ENCODE results near the gene MAP3K7CL.

MAP3K7CL gene

GRCh38 chr21:29104239-29104708 lies 26.2 kb upstream of the MAP3K7CL start:
- H2AK5ac ChIP-seq (ENCODE audit: low read length): no peak overlapping the region

GRCh38 chr21:29105218-29105617 lies 25.2 kb upstream of the MAP3K7CL start:
- no peak overlapping the region for H3K27ac ChIP-seq (ENCODE audit: low read depth, low read length)

More at GRCh38 chr21:29104239-29104708, 26.2 kb upstream of the MAP3K7CL start:
- Histone ChIP-seq H3K27me3 (ENCODE audit: insufficient read depth, low read length, poor library complexity) (no peaks in the 10 kb centered on the region), H3K23ac (ENCODE audit: low read length) (no peak overlapping the region), H4K8ac (ENCODE audit: low read depth, low read length) (no peak overlapping the region), H3K56ac (ENCODE audit: low read length) (no peak overlapping the region), H3K9ac (ENCODE audit: low read length) (no peak overlapping the region), H3K4me2 (ENCODE audit: low read length) (no peak overlapping the region), H3K4me3 (ENCODE audit: low read length) (no peak overlapping the region), H4K5ac (ENCODE audit: low read length) (no peak overlapping the region), H2BK5ac (ENCODE audit: low read length) (no peak overlapping the region), H3K36me3 (ENCODE audit: control insufficient read depth, insufficient read depth, low read length) (no peaks in the 10 kb centered on the region), H3K79me2 (ENCODE audit: control insufficient read depth, insufficient read depth, low read length) (no peaks in the 10 kb centered on the region), H2BK15ac (replicated peaks; ENCODE audit: low read depth) (no peak overlapping the region), H3K4ac (ENCODE audit: low read depth, low read length) (no peak overlapping the region), H3K18ac (ENCODE audit: low read length) (no peak overlapping the region), H3K79me1 (ENCODE audit: low read length) (no peaks in the 10 kb centered on the region), H3K4me1 (ENCODE audit: control insufficient read depth, low read depth, low read length) (no peaks in the 10 kb centered on the region), H3K27ac (ENCODE audit: low read depth, low read length) (no peak overlapping the region), H2BK120ac (ENCODE audit: low read depth, low read length) (no peak overlapping the region)
- no CpG with 5 or more reads among the region's 7 CpGs for WGBS (ENCODE audit: extremely low coverage, insufficient coverage, low lambda C conversion rate)
- DNase-seq: no peak

GRCh38 chr21:29114765-29115500 lies 15.5 kb upstream of the MAP3K7CL start:
- H3K27ac ChIP-seq (ENCODE audit: low read depth, low read length): no peak overlapping the region
- DNase-seq: peak; percentile 75
- no peaks in the 10 kb centered on the region for H3K36me3 ChIP-seq (ENCODE audit: control insufficient read depth, insufficient read depth, low read length)
- no peaks in the 10 kb centered on the region for H3K27me3 ChIP-seq (ENCODE audit: insufficient read depth, low read length, poor library complexity)
- peaks cover 2% of the 10 kb centered on the region for H3K4me1 ChIP-seq (ENCODE audit: control insufficient read depth, low read depth, low read length)
- no peak overlapping the region for H2AK5ac ChIP-seq (ENCODE audit: low read length)
- no peak overlapping the region for H3K9ac ChIP-seq (ENCODE audit: low read length)
- no peak overlapping the region for H2BK5ac ChIP-seq (ENCODE audit: low read length)
- H2BK120ac ChIP-seq (ENCODE audit: low read depth, low read length): peak overlapping the region; percentile 29
- H3K23ac ChIP-seq (ENCODE audit: low read length): no peak overlapping the region
- H4K8ac ChIP-seq (ENCODE audit: low read depth, low read length): no peak overlapping the region
- H3K79me1 ChIP-seq (ENCODE audit: low read length): no peaks in the 10 kb centered on the region
- no peak overlapping the region for H4K5ac ChIP-seq (ENCODE audit: low read length)
- H3K79me2 ChIP-seq (ENCODE audit: control insufficient read depth, insufficient read depth, low read length): no peaks in the 10 kb centered on the region
- no peak overlapping the region for H3K4ac ChIP-seq (ENCODE audit: low read depth, low read length)
- no peak overlapping the region for H3K56ac ChIP-seq (ENCODE audit: low read length)
- H2BK15ac ChIP-seq (replicated peaks; ENCODE audit: low read depth): no peak overlapping the region
- no peak overlapping the region for H3K18ac ChIP-seq (ENCODE audit: low read length)
- no peak overlapping the region for H3K4me3 ChIP-seq (ENCODE audit: low read length)
- no CpG with 5 or more reads among the region's 5 CpGs for WGBS (ENCODE audit: extremely low coverage, insufficient coverage, low lambda C conversion rate)
- H3K4me2 ChIP-seq (ENCODE audit: low read length): no peak overlapping the region

More at GRCh38 chr21:29105218-29105617, 25.2 kb upstream of the MAP3K7CL start:
- Histone ChIP-seq H2BK120ac (ENCODE audit: low read depth, low read length) (no peak overlapping the region), H3K9ac (ENCODE audit: low read length) (no peak overlapping the region), H4K5ac (ENCODE audit: low read length) (no peak overlapping the region), H2BK15ac (replicated peaks; ENCODE audit: low read depth) (no peak overlapping the region), H4K8ac (ENCODE audit: low read depth, low read length) (no peak overlapping the region), H3K27me3 (ENCODE audit: insufficient read depth, low read length, poor library complexity) (no peaks in the 10 kb centered on the region), H3K4me3 (ENCODE audit: low read length) (no peak overlapping the region), H3K4ac (ENCODE audit: low read depth, low read length) (no peak overlapping the region), H3K79me2 (ENCODE audit: control insufficient read depth, insufficient read depth, low read length) (no peaks in the 10 kb centered on the region), H3K4me2 (ENCODE audit: low read length) (no peak overlapping the region), H3K4me1 (ENCODE audit: control insufficient read depth, low read depth, low read length) (no peaks in the 10 kb centered on the region), H2AK5ac (ENCODE audit: low read length) (no peak overlapping the region), H2BK5ac (ENCODE audit: low read length) (no peak overlapping the region), H3K18ac (ENCODE audit: low read length) (no peak overlapping the region), H3K36me3 (ENCODE audit: control insufficient read depth, insufficient read depth, low read length) (no peaks in the 10 kb centered on the region), H3K23ac (ENCODE audit: low read length) (no peak overlapping the region), H3K79me1 (ENCODE audit: low read length) (no peaks in the 10 kb centered on the region), H3K56ac (ENCODE audit: low read length) (no peak overlapping the region)
- peak; percentile 52 for DNase-seq
- no CpG with 5 or more reads among the region's 3 CpGs for WGBS (ENCODE audit: extremely low coverage, insufficient coverage, low lambda C conversion rate)

GRCh38 chr21:29115899-29116298 lies 14.5 kb upstream of the MAP3K7CL start:
- no peak for DNase-seq

GRCh38 chr21:29117372-29117955 lies 13.0 kb upstream of the MAP3K7CL start:
- DNase-seq: no peak
- H3K79me1 ChIP-seq (ENCODE audit: low read length): no peaks in the 10 kb centered on the region
- H3K36me3 ChIP-seq (ENCODE audit: control insufficient read depth, insufficient read depth, low read length): no peaks in the 10 kb centered on the region
- H3K27me3 ChIP-seq (ENCODE audit: insufficient read depth, low read length, poor library complexity): no peaks in the 10 kb centered on the region
- H3K18ac ChIP-seq (ENCODE audit: low read length): no peak overlapping the region
- no peak overlapping the region for H2BK120ac ChIP-seq (ENCODE audit: low read depth, low read length)
- H3K27ac ChIP-seq (ENCODE audit: low read depth, low read length): no peak overlapping the region
- H3K79me2 ChIP-seq (ENCODE audit: control insufficient read depth, insufficient read depth, low read length): no peaks in the 10 kb centered on the region
- H2BK15ac ChIP-seq (replicated peaks; ENCODE audit: low read depth): no peak overlapping the region
- no peak overlapping the region for H4K8ac ChIP-seq (ENCODE audit: low read depth, low read length)
- H4K5ac ChIP-seq (ENCODE audit: low read length): no peak overlapping the region
- peaks cover 2% of the 10 kb centered on the region for H3K4me1 ChIP-seq (ENCODE audit: control insufficient read depth, low read depth, low read length)
- WGBS (ENCODE audit: extremely low coverage, insufficient coverage, low lambda C conversion rate): no CpG with 5 or more reads among the region's 3 CpGs
- no peak overlapping the region for H3K56ac ChIP-seq (ENCODE audit: low read length)
- H3K4ac ChIP-seq (ENCODE audit: low read depth, low read length): no peak overlapping the region
- H3K23ac ChIP-seq (ENCODE audit: low read length): no peak overlapping the region
- no peak overlapping the region for H3K4me3 ChIP-seq (ENCODE audit: low read length)
- no peak overlapping the region for H3K9ac ChIP-seq (ENCODE audit: low read length)
- H2BK5ac ChIP-seq (ENCODE audit: low read length): no peak overlapping the region
- H2AK5ac ChIP-seq (ENCODE audit: low read length): no peak overlapping the region
- no peak overlapping the region for H3K4me2 ChIP-seq (ENCODE audit: low read length)

More at GRCh38 chr21:29115899-29116298, 14.5 kb upstream of the MAP3K7CL start:
- Histone ChIP-seq H3K4me2 (ENCODE audit: low read length) (no peak overlapping the region), H3K27ac (ENCODE audit: low read depth, low read length) (no peak overlapping the region), H3K56ac (ENCODE audit: low read length) (no peak overlapping the region), H3K79me2 (ENCODE audit: control insufficient read depth, insufficient read depth, low read length) (no peaks in the 10 kb centered on the region), H3K23ac (ENCODE audit: low read length) (no peak overlapping the region), H2BK5ac (ENCODE audit: low read length) (no peak overlapping the region), H2BK120ac (ENCODE audit: low read depth, low read length) (no peak overlapping the region), H3K79me1 (ENCODE audit: low read length) (no peaks in the 10 kb centered on the region), H3K18ac (ENCODE audit: low read length) (no peak overlapping the region), H3K4me3 (ENCODE audit: low read length) (no peak overlapping the region), H4K8ac (ENCODE audit: low read depth, low read length) (no peak overlapping the region), H3K27me3 (ENCODE audit: insufficient read depth, low read length, poor library complexity) (no peaks in the 10 kb centered on the region), H3K4ac (ENCODE audit: low read depth, low read length) (peak overlapping the region; percentile 43), H3K9ac (ENCODE audit: low read length) (no peak overlapping the region), H3K36me3 (ENCODE audit: control insufficient read depth, insufficient read depth, low read length) (no peaks in the 10 kb centered on the region), H2AK5ac (ENCODE audit: low read length) (no peak overlapping the region), H2BK15ac (replicated peaks; ENCODE audit: low read depth) (no peak overlapping the region), H4K5ac (ENCODE audit: low read length) (no peak overlapping the region), H3K4me1 (ENCODE audit: control insufficient read depth, low read depth, low read length) (peaks cover 2% of the 10 kb centered on the region)
- no CpG with 5 or more reads among the region's 8 CpGs for WGBS (ENCODE audit: extremely low coverage, insufficient coverage, low lambda C conversion rate)

All from mesendoderm (in vitro differentiated cells).